Left renal pelvis (tissue), 4 donors: Measurements from ENCODE around the gene RGS12. TPM values are rescaled to one million over a fixed set of nuclear protein-coding genes. Genes with fewer than 3 reads are reported as not detected.

Experiments used
- DNase-seq, 4 donors: peaks; one replicate each; pipeline ENCODE4 v3.0.0-alpha.2; 2013; ENCODE audit warnings: low read depth in 4 of 4, low spot score in 3 of 4
- polyA plus RNA-seq, 4 donors: library from polyadenylated mRNA; unstranded; fragments of 120-200 nt; gene quantifications; one replicate each; pipeline ENCODE4 v1.2.1, GENCODE V29; 2013; ENCODE audit not compliant: insufficient read length in 4 of 4

Gene RGS12
- polyA plus RNA-seq, 4 donors: 33.4 to 61.7 (median 47.2) TPM

DNA sequence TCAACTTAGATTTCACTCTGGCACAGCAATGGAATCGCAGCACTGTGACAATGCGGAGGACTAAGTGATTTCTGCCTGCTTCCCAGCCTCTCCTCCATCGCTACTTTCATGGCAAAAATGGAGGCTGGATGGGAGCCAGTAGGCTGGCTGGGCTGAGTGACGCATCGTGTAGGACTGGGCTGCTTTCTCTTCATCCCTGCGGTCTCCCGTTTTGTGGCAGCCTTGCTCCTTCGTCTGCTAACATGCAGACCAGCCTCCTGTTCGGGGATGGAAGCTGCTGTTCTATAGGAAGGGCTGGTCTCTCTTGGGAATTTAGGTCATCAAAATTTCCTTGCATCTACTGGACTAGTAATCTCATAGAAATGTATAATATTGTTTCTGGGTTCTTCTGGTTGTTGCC is 15.8 kb upstream of the RGS12 start:
- DNase-seq: no peak

DNA sequence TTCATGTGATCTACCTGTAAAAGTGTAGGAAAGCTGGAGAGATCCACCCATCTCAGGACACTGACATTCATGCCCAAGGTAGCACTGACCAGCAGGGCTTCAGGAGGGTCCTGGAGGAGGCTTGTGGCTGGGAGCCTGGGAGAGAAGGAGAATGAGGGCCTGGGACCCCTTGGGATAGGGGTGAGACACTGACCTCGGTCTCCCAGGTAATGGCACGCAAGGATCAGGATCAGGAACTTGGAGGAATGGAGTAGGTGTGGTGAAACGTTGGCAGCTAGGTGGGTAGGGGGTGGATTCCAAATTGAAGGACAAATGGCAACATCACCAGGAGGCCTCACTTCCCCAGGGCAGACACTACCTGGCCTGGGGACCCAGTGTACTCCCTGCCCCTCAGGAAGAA is 12.4 kb upstream of the RGS12 start:
- DNase-seq: no peak

DNA sequence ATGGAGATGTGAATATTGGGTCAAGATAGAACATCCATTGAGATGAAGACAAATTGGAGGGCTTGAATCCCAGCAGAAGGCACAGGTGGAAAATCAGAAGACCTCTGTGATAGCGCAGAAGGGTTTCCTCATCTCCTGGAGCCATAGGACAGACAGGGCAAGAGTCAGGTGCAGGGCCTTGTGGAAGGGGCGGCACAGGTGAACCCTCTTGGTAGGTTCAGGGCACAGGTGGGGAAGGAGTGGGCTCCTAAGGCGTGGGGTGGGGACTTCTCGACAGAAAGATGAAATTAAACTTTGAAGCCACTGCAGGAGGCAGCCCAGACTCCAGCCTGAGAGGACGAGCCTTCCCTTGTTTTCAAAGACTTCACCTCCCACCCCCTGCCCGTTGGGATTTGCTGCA is 9.3 kb upstream of the RGS12 start:
- DNase-seq: no peak

DNA sequence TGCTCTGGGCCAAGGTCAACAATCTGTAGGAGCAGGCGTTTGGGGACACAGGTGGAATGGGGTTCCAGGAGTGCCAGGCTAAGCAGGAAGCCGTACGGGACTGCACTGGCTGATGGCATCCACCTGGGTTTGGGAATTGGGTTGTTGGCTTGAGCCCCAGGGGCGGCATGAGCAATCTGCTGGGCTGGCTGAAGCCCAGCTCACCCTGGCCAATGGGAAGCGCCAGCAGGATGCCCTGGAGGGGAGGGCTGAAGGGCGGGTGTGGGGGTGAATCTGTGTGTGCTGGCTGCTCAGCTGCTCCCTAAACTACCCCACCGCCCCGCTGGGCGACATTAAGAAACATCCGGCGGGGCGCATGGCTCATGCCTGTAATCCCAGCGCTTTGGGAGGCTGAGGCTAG is 8.9 kb upstream of the RGS12 start:
- DNase-seq: no peak

DNA sequence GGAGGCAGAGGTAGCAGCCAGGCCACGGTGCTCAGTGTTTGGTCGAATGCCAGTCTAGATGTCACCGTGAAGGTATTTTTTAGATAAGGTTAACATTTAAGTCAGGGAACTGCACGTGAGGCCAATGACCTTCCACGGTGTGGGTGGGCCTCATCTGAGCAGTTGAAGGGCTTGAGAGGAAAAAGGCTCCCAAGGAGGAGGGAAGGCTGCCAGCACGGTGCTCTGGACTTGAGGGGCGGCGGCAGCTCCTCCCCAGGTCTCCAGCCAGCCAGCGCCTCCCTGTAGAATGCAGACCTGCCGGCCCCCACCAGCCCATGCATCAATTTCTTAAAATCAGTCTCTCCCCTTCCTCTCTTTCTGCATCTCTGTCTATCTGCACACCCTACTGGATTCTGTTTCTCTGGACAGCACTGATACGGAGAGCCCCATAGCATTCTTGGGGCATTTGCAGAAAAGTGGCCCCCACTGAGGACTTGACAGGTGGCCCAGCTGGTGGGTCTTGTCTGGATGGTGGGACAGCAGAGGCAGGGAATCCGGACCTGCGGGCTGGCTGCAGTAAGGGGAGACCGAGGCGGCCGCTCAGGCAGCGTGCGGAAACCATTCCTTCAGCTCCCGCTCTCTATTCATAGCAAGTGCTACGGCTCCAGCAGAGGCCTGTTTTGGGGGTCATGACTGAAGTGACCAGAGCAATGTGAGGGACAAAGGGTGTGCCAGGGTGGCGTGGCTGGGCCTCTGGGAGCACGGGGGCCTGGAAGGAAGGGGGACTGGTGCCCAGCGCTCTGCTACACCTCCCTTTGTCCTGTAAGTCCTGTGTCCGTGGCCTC is 7.9 kb upstream of the RGS12 start:
- no peak for DNase-seq

DNA sequence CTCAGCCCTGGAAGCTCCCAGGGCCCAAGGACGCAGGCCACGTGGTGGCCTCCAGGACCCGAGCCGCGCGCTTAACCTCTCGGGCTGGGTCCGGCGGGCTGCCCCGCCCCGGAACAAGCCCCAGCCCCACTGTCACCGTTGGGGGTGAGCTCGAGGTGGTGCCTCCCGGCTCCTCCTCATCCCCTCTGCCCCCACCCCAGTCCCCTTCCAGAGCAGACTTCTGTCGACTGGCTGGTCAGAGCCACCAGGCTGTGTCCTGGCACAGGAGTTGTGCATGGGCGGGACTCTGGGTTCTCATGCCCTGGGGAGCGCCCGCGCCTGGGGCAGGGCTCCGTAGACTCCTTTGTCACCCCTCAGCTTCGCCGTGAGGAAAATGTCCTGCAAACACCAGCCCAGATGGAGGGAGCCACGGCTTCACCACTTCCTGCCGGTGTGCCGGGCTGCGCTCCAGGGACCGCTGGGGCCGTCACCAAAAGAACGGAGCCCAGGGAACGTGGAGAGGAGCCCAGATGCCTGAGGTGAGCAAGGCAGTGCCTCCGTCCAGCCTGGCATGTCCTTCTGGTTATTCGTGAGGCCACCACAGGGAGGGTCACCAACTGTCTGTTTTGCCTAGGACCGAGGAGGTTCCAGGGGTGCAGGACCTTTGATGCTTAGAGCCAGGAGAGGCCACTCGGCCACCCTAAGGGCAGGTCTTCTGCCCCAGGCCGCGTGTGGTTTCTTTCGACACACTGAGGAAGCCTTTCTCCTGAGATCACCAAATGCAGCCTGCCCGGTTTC is 7.1 kb upstream of the RGS12 start:
- no peak for DNase-seq

DNA sequence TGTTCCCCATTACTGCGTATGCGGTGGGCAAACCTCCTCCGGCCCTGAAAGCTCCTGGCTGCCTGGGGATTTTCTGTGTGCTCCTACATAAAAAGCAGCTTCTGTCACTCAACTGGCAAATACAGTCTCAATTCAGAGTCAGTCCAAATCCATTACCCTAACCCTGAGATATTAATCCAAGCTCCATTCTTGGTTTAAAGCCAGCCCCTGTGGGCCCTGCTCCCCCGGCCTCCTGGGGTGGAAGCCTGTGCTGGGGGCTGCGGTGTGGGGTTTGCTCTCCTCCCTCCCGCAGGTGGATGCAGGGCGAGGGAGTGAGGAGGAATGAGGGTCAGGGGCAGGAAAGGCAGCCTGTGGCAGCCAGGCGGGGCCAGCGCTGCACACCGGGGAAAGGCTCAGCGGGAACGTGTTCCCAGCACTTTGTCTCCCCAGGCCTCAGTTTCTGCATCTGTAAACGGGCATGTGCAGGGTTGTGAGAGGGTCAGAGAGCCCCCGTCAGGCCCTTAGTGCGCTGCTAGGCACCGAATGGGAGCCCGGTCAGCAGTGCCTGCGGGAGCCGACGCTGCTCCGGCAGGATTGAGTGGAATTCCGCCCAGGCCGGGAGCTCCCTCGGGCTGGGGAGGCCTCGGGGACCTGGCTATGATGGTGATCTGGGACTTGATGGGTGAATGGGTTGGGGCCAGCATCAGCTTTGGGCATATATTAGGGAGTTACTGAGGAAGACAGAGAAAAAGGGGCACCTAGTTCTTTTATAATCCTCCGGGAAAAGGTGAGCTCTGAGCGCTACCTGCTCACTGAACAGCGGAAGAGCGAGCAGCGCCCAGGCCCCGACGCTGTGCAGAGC is 6.3 kb upstream of the RGS12 start:
- no peak for DNase-seq

DNA sequence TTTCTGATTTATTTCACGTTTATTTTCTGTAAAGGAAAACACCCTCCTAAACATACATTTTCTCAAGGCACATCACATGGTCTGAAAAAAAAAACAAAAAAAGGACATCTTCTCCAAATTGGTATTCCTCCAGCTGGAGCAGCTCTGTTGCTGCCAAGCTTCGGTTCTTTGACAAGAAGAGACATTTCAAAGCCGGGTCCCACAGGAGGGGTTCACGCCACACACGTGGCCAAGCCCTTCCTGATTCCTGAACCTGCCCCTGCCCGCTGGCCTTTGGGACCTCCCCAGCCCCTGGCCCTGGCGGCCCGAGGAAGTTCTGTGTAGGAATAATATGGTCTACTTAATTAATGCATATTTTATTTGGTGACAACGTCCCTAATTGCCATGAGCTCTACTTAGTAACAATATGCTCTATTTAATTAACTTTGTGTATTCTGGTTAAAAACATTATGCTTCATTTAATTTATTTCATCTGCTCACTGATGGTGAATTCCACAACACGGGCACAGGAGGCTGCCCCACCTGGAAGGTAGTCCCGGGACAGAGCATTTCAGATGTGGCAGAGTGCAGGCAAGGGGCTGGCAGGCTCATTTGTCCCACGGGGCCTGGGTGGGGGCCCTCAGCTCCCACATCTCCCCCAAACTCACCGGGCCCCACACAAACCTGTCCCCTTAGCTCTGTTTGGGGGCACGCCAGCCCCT is 5.4 kb upstream of the RGS12 start:
- no peak for DNase-seq

DNA sequence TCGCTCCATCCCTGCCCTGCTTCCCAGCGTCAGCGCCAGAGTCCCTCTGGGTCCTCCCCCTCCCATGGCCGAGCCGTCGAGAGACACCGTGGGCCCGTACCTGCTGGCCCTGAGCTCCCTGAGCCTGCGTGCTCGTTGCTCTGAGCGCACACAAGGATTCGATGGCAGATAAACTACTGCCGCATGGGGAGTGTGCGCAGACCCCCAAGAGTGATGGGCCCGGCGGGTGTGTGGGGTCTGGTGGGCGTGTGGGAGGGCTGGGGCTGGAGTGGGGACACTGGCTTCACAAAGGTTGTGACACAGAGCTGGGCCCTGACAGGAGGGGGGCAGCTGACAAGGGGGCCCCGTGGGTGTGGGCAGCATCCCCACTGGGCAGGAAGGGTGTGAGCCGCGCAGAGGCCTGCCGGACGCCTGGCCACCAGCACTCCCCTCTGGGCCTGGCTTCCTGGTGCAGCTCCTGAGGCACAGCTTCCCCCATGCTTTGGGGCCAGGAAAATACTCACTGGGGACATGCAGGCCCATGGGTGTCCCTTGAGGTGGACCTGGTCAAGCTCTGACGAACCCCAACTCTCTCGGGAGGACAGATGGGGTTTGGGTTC is 4.8 kb upstream of the RGS12 start:
- DNase-seq: no peak

DNA sequence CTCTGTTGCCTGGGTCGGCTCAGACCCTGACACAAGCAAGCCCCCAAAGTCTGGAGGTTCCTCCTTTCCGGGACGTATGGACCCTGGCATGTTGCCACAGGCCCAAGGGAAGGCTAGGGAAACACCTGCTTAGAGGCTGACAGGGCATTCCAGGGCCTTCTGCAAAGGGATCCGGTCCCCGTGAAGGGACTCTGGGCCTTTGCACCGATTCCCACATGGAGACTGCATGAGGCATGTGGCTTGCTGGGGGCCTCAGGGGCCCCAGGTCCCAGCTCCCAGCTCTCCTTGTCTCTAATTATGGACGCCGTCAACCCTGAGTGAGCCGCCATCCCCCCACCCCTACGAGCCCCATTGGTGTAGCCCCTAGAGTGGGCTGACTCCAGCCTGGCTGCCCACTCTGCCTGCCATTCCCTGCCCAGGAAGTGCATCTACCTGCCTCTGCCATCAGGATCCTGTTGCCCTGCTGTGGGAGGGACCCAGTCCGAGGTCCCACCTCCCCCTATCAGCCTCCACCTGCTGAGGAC is 4.2 kb upstream of the RGS12 start:
- no peak for DNase-seq

DNA sequence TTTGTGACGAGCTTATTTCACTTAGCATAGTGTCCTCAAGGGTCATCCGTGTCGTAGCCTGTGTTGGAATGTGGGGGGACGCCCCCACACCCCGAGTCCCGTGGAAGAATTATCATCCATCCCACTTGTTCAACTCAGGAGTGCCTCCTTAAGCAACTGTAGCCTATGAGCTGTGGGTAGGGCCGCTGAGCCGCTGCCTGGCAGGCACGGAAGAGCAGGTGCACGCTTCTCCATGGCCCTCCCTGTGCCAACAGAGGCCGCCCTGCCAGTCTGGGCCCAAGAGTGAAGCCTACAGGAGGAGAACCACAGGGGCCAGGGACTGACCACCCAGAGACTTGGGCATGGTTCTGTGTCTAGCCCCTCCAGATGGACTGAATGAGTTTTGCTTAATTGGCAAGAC is 2.3 kb upstream of the RGS12 start:
- no peak for DNase-seq

DNA sequence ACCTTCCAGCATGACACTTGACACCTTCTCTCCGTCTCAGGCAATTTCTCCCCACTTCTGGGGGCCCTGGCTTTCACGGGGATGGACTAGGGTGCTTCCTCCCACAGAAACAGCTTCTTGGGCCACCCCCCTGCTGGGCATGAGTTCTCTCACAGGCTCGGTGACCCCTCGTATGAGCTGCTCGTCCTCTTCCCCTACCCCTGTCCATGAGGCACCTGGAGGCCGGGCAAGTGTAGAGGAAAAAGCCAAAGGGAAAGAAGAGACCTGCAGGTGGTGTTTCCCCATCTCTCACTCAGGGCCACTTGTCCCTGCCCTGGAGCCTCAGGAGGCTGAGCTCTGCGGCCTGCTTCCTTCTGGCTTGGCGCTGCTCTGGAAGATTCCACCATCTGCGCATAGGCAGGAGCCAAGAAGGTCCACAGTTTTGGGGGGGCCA is 1.9 kb upstream of the RGS12 start:
- DNase-seq: no peak

DNA sequence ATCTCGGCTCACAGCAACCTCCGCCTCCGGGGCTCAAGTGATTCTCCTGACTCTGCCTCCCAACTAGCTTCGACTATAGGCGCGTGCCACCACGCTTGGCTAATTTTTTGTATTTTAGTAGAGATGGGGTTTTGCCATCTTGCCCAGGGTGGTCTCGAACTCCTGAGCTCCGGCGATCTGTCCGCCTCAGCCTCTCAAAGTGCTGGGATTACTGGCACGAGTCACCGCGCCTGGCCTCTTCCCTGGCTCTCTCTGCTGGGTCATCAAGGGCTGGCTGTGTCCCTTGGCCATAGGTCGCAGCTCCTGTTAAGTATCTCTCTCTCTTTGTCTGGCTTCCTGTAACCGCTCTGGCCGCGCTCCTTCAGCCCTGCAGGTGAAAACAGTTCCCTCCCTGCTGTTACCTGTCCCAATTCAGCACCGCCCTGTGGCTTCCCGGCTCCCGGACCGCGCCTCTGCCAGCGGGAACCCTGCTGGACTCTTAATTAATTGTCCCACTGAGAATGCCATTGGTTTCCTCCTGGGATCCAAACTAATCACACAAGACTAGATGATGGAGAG is 1.3 kb upstream of the RGS12 start:
- no peak for DNase-seq

DNA sequence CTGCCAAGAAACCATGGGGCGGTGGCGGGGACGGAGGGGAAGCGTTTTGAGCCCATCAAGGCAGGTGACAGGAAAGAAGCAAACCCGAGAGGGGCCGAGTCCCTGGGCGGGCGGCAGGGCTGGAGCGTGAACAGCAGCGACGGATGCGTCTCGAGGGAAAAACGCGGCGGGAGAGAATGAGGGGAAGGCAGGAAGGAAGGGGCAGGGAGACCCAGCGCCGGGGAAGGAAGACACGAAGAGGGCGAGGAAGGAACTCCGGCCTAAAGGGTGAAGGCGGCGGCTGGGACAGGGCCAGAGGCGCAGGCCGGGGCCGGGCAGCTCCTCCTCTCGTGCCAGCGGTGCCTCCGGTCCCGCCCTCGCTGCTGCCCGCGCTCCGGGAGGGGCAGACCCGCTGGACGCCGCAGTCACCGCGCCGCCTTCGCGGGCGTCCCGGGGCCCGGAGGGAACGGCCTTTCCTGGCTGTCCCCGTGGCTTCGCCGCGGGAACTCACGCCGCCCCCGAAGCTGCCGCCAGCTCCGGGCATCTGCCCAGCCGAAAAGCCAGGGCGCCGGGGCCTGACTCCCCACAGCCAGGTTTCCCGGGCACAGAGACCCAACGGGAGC is 751 bp upstream of the RGS12 start:
- DNase-seq: no peak

DNA sequence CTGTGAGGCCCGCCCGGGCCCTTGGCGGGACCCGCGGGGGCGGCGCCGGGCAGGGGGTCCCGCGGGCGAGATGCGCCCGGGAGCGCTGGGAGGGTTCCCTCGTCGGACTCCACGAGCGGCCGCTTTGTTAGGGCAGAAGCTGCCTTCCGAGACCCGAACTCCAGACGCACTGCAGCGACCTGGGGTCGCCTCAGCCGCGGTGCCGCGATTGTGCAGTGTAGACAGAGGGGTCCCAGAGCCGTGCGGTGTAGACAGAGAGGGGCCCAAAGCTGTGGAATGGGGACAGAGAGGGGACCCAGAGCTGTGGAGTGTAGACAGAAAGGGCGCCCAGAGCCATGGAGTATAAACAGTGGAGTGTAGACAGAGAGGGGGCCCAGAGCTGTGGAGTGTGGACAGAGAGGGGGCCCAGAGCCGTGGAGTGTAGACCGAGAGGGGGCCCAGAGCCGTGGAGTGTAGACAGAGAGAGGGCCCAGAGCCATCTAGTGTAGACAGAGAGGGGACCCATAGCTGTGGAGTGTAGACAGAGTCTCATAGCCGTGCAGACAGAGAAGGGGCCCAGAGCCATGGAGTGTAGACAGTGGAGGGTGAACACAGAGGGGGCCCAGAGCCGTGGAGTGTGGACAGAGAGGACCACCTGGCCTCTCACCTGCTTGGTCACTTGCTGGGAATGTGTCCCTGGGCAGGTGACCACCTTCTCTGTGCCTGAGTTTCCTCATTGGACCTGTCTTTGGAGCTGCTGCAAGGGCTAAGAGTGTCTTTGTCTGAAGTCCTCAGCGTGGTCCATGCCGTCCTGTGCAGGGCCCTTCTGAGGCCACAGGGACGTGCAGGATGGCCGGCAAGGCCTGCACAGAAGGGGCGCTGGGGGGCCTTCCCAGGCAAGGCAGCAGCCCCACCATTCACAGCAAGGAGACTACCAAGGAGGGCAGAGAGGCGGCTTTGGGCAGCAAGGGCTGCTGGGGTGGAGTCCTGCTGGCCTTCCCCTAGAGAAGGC is 875 bp downstream of the RGS12 start:
- DNase-seq: no peak

DNA sequence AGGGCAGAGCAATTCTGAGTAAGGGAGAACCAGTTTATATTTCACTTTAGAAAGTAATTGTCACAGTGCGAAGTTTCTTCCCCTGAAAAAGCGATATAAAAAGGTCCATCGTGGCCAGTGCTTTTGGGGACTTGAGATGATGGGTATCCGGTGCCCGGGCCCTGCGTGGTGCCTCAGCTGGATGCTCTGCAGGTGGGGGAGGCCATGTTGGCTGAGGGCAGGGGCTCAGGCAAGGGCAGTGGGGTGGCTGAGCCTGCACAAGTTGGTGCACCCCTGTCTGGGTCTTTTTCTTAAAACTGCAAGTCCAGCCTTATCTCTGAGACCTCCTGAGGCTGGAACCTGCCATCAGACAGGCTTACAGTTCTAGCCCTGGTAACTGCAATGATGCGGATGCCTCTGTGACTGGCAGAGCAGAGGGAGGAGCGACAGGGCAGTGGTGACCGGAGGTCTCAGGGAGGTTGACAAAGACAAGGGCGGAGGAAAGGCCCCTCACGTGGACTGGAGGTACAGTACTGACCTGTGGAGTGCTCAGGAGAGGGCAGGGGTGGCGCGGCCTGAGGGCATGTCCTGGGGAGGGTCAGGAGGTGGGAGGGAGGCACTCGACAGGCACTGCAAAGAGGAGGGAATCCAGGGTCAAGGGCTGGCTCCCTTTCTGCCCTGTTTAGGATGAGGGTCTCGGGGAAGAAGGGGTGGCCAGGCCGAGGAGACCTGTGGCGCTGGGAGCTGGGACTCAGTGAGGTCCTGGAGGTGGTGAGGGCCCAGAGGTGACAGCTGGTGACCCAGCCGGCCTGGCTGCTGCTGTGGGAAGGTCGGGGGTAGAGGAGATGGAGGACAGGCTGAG is 1.8 kb downstream of the RGS12 start:
- no peak for DNase-seq
